Activated CD4-positive, alpha-beta T cell treated with anti-CD3 and anti-CD28 coated beads, Interleukin-2, amount 50 U/mL, for 16 hours (primary cell): Measurements from ENCODE around the gene PRADC1.
"Not testable (repeated sequence)": the region's sequence is repeated elsewhere in the genome, so short reads cannot be mapped to it uniquely, and the experiment has no call there.

ENCODE experiments used
- DNase-seq: peaks from one replicate; pipeline ENCODE4 v3.0.0-alpha.2; 2020

PRADC1 gene

DNA sequence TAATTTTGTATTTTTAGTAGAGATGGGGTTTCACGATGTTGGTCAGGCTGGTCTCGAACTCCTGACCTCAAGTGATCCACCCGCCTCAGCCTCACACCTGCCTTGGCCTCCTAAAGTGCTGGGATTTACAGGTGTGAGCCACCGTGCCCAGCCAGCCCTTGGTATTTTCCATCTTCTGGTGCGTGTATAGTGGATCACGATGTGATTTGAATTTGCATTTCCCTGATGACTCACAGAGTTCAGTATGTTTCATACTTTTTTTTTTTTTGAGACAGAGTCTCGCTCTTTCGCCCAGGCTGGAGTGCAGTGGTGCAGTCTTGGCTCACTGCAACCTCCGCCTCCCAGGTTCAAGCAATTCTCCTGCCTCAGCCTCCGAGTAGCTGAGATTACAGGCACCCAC is 32.8 kb downstream of the PRADC1 start:
- not testable (repeated sequence) for DNase-seq

DNA sequence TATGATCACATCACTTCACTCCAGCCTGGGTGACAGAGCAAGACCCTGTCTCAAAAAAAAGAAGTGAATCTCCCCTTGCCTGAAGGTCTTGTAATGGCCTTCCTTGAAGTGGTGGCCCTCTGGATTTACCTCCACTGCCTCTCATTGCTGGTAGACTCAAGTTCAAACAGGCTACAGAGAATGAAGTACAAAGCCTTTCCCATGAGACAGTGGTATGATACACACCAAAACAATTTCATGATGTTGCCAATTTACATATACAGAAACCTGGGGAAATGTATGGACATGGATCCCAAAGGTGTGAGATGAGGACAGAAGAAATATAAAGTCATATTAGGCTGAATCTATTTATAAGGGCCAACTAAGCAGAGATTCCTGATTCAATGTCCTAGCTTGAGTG is 35.5 kb downstream of the PRADC1 start:
- no peak for DNase-seq

- DNase-seq, result no peak
These were observed 45.5 kb downstream of the PRADC1 start for GRCh38 chr2:73187549-73187948.

GRCh38 chr2:73185965-73186364 is 47.1 kb downstream of the PRADC1 start:
- no peak for DNase-seq
